Keratinocyte (primary cell): ENCODE measurements around the gene RICTOR. TPM values are rescaled to one million over a fixed set of nuclear protein-coding genes. Genes with fewer than 3 reads are reported as not detected.

Experiments
- DNase-seq: peaks from one replicate; pipeline ENCODE4 v3.0.0-alpha.2; 2011; ENCODE audit warnings: low read depth, missing footprints, low spot score
- FAIRE-seq: peaks from 2 replicates; lab custom pipeline; 2011; peaks lifted over from hg19 to GRCh38; lab: Jason Lieb, UNC
- H2AFZ ChIP-seq: 2 replicates; pipeline ENCODE4 v1.6.0; 2012; ENCODE audit warnings: low read length, control low read depth, inconsistent platforms; ENCODE audit not compliant: control insufficient read depth
- H3K27ac ChIP-seq: 2 replicates; pipeline ENCODE4 v1.5.1; 2011; ENCODE audit warnings: low read length; ENCODE audit not compliant: control insufficient read depth, insufficient read depth
- H3K27me3 ChIP-seq: 3 replicates; pipeline ENCODE4 v1.6.0; 2011; ENCODE audit warnings: low read length; ENCODE audit not compliant: control insufficient read depth, insufficient read depth; ENCODE audit errors: extremely low read depth
- H3K36me3 ChIP-seq, 2 experiments: 2 replicates in 1 of 2; 3 replicates in 1 of 2; pipeline ENCODE4 v1.5.1; 2011; ENCODE audit warnings: low read length in 2 of 2, mild to moderate bottlenecking in 1 of 2; ENCODE audit not compliant: control insufficient read depth in 2 of 2, insufficient read depth in 2 of 2; ENCODE audit errors: extremely low read depth in 1 of 2
- H3K4me1 ChIP-seq: 3 replicates; pipeline ENCODE4 v1.5.1; 2011; ENCODE audit warnings: low read length; ENCODE audit not compliant: control insufficient read depth, insufficient read depth; ENCODE audit errors: extremely low read depth
- H3K4me2 ChIP-seq: 3 replicates; pipeline ENCODE4 v1.6.0; 2011; ENCODE audit warnings: low read depth, low read length; ENCODE audit not compliant: control insufficient read depth, insufficient read depth; ENCODE audit errors: extremely low read depth
- H3K4me3 ChIP-seq, 3 experiments: fragments of 200-600 bp in 1 of 3; sonication (generic) in 1 of 3; 2 replicates in 2 of 3; 3 replicates in 1 of 3; pipeline ENCODE4 v1.5.1; 2011 to 2016; ENCODE audit warnings: low read length in 3 of 3, mild to moderate bottlenecking in 3 of 3, control low read depth in 2 of 3, inconsistent platforms in 1 of 3, low read depth in 1 of 3, mixed read lengths in 1 of 3, mixed run types in 1 of 3, moderate library complexity in 1 of 3; ENCODE audit not compliant: control insufficient read depth in 2 of 3, insufficient read depth in 2 of 3; ENCODE audit errors: extremely low read depth in 1 of 3
- H3K79me2 ChIP-seq: 2 replicates; pipeline ENCODE4 v1.6.0; 2012; ENCODE audit warnings: low read length; ENCODE audit not compliant: control insufficient read depth, insufficient read depth
- H3K9ac ChIP-seq: 3 replicates; pipeline ENCODE4 v1.6.0; 2011; ENCODE audit warnings: low read length; ENCODE audit not compliant: control insufficient read depth, insufficient read depth; ENCODE audit errors: extremely low read depth
- H3K9me1 ChIP-seq: 3 replicates; pipeline ENCODE4 v1.6.0; 2011; ENCODE audit warnings: low read length; ENCODE audit not compliant: control insufficient read depth, insufficient read depth; ENCODE audit errors: extremely low read depth
- H3K9me3 ChIP-seq: 2 replicates; pipeline ENCODE4 v1.5.1; 2012; ENCODE audit warnings: low read depth, low read length; ENCODE audit not compliant: control insufficient read depth
- H4K20me1 ChIP-seq: 3 replicates; pipeline ENCODE4 v1.6.0; 2011; ENCODE audit warnings: low read length; ENCODE audit not compliant: control insufficient read depth, insufficient read depth; ENCODE audit errors: extremely low read depth
- CTCF ChIP-seq, 3 experiments: IDR thresholded peaks in 1 of 3; conservative IDR thresholded peaks in 1 of 3; optimal IDR thresholded peaks in 1 of 3; 2 replicates in 2 of 3; 3 replicates in 1 of 3; pipeline versions ENCODE3 to v1.5.1; 2011; ENCODE audit warnings: low read length in 3 of 3, mild to moderate bottlenecking in 3 of 3, moderate library complexity in 2 of 3, control low read depth in 1 of 3, inconsistent platforms in 1 of 3; ENCODE audit not compliant: insufficient read depth in 2 of 3; ENCODE audit errors: extremely low read depth in 1 of 3
- EZH2 ChIP-seq: IDR thresholded peaks from one replicate; pipeline ENCODE4 v1.6.1; 2012; ENCODE audit warnings: inconsistent platforms, mild to moderate bottlenecking, low read length, moderate library complexity
- dilution Hi-C: fragments of 300-500 bp; cut with MboI; formaldehyde crosslinking; loops from one replicate; pipeline ENCODE4 v1.7.0; 2020; ENCODE audit warnings: low sequenced_read_pairs; ENCODE audit not compliant: extremely low pct_ligation_motif_present
- polyA plus RNA-seq, 5 experiments: library from polyadenylated mRNA; depleted of rRNA in 3 of 5; stranded (reverse) in 3 of 5; stranded (forward) in 1 of 5; unstranded in 1 of 5; fragments of >200 nt; gene quantifications; 1 replicate in 1 of 5; 2 replicates in 3 of 5; 3 replicates in 1 of 5; pipeline versions ENCODE4 v1.2.1 to v1.2.3, GENCODE V29; 2011 to 2012; ENCODE audit warnings: missing spikeins in 2 of 5, low read depth in 1 of 5, low replicate concordance in 1 of 5

The RICTOR gene
- polyA plus RNA-seq, 1 donor (not counting 4 experiments of a cell fraction or from before 2014, with no cell fraction given) = 11.5 TPM

DNA sequence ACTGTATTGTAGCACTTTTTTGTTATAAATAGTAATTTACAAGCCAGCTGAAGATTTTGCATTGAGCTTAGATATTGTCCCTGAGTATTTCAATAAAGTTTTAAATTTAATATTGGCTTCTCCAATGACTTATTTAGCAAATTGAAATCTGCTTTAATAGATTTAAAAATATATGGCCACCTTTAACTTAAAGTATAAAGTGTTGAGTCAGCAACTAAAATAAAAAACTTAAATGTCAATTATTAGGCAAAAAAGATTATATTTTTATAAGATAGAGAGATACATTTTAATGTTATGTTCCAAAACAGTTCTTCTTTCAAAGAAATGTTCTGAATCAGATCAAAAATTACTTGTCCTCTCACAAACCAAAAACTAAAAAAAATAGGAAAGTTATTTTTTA lies 167.7 kb downstream of the RICTOR start:
- no peaks in the 10 kb centered on the region for H4K20me1 ChIP-seq
- H3K9me3 ChIP-seq = no peaks in the 10 kb centered on the region
- H3K27me3 ChIP-seq = no peaks in the 10 kb centered on the region
- H3K9me1 ChIP-seq = no peaks in the 10 kb centered on the region
- H3K79me2 ChIP-seq = no peaks in the 10 kb centered on the region
- no peak overlapping the region for H3K4me3 ChIP-seq
- no peak overlapping the region for H2AFZ ChIP-seq
- H3K36me3 ChIP-seq = peaks cover 22 to 36% of the 10 kb centered on the region in 2 experiments
- DNase-seq = no peak
- H3K4me2 ChIP-seq = no peak overlapping the region
- dilution Hi-C loops = no loop called here
- no peak overlapping the region for H3K9ac ChIP-seq
- no peak overlapping the region for H3K27ac ChIP-seq
- no peak for FAIRE-seq
- no peaks in the 10 kb centered on the region for H3K4me1 ChIP-seq
- no peak for TF ChIP-seq EZH2
- TF ChIP-seq CTCF (optimal IDR thresholded peaks at IDR 0.05 in 1 of 3, IDR thresholded peaks at IDR 0.05 in 1 of 3, conservative IDR thresholded peaks at IDR 0.05 in 1 of 3; ENCODE audit: extremely low read depth in 1 of 3, insufficient read depth in 2 of 3, low read length in 3 of 3) = no peak

DNA sequence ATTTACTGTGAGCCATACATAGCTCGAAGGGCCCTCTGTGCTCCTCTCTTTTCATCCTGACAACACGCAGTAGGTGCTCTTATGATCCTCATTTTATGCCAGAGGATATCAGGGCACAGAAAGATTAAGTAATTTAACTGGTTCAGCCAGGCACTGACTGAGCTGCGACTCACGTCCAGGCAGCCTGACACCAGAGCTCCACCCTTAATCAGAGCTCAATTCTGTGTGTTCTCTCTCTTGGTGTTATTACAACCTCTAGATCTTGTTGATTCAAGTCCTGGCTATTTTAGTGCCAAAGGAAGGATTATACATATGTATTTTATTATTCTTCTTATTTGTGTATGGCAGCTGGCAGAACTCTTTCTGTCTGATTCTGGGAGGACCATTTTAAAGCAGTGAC lies 168.7 kb downstream of the RICTOR start:
- DNase-seq = no peak
- H3K27ac ChIP-seq = no peak overlapping the region
- H3K4me1 ChIP-seq = no peaks in the 10 kb centered on the region
- H3K9ac ChIP-seq = no peak overlapping the region
- no peak overlapping the region for H2AFZ ChIP-seq
- no peaks in the 10 kb centered on the region for H4K20me1 ChIP-seq
- H3K4me3 ChIP-seq = no peak overlapping the region
- no peaks in the 10 kb centered on the region for H3K79me2 ChIP-seq
- H3K27me3 ChIP-seq = no peaks in the 10 kb centered on the region
- no peak for FAIRE-seq
- no peak for TF ChIP-seq EZH2
- TF ChIP-seq CTCF (optimal IDR thresholded peaks at IDR 0.05 in 1 of 3, IDR thresholded peaks at IDR 0.05 in 1 of 3, conservative IDR thresholded peaks at IDR 0.05 in 1 of 3; ENCODE audit: extremely low read depth in 1 of 3, insufficient read depth in 2 of 3, low read length in 3 of 3) = no peak
- H3K4me2 ChIP-seq = no peak overlapping the region
- no peaks in the 10 kb centered on the region for H3K9me1 ChIP-seq
- no peaks in the 10 kb centered on the region for H3K9me3 ChIP-seq
- peaks cover 27 to 36% of the 10 kb centered on the region in 2 experiments for H3K36me3 ChIP-seq
- dilution Hi-C loops = no loop called here
